Activated CD8-positive, alpha-beta memory T cell treated with anti-CD3 and anti-CD28 coated beads for 36 hours (primary cell): ENCODE measurements around the gene DHX35. TPM values are rescaled to one million over a fixed set of nuclear protein-coding genes. Genes with fewer than 3 reads are reported as not detected.

ENCODE experiments used
- CTCF ChIA-PET: fragments of 350-600 bp; sonication (Branson Sonifier 250); formaldehyde crosslinking; loops from one replicate; lab custom pipeline; 2021; ENCODE audit warnings: antibody characterized with exemption; lab: Charles Lee
- POLR2A ChIA-PET: fragments of 350-600 bp; sonication (Branson Sonifier 250); formaldehyde crosslinking; loops from one replicate; lab custom pipeline; 2021; ENCODE audit warnings: antibody characterized with exemption; lab: Charles Lee
- total RNA-seq, 2 experiments: library from RNA; stranded (reverse); gene quantifications; one replicate each; pipeline ENCODE4 v1.2.3, GENCODE V29; 2021

DHX35 gene
- total RNA-seq, 2 experiments from 2014 or later: 17.6 to 19.5 TPM

- CTCF ChIA-PET: interaction anchor here (1.1 kb wide), 1 partner anchor 18 kb away, joined by 3 read pairs; no protein-coding TSS in a partner anchor
- POLR2A ChIA-PET: no interaction called here
Observed at GRCh38 chr20:39067526-39068216, 105.5 kb downstream of the DHX35 start.

- POLR2A ChIA-PET: no interaction called here
- CTCF ChIA-PET: interaction anchor here (0.6 to 0.8 kb wide), 2 partner anchors 11 to 696 kb away, joined by 3 read pairs; no protein-coding TSS in a partner anchor
Observed at GRCh38 chr20:39069976-39070375, 107.8 kb downstream of the DHX35 start.

GRCh38 chr20:39070484-39071231 lies 108.5 kb downstream of the DHX35 start:
- POLR2A ChIA-PET: no interaction called here

GRCh38 chr20:39072132-39072531 lies 110.0 kb downstream of the DHX35 start:
- ChIA-PET CTCF (interaction anchor here (1.0 kb wide), 1 partner anchor 23 kb away, joined by 3 read pairs; no protein-coding TSS in a partner anchor), POLR2A (no interaction called here)

More at GRCh38 chr20:39070484-39071231, 108.5 kb downstream of the DHX35 start:
- CTCF ChIA-PET: interaction anchor here (0.6 to 0.8 kb wide), 2 partner anchors 10 to 696 kb away, joined by 3 read pairs; no protein-coding TSS in a partner anchor

DNA sequence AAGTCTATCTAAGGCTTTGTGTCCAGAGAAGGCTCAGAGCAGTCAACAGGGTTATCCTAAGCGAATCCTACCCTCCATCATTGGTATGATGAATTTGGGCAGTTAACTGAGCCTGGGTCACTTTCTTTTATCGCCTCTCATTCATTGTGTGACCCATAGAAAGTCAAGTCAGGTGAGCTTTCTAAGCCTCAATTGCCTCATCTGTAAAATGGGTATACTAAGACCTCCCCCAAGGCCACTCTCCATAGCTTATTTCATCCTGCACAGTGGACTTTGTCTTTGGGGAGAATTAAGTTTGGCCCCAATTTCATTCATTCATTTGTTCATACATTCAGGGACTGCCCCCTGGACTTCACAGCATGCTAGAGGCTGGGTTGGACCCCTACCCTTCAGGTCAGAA lies 110.5 kb downstream of the DHX35 start:
- POLR2A ChIA-PET: no interaction called here
- CTCF ChIA-PET: interaction anchor here (1.0 kb wide), 1 partner anchor 24 kb away, joined by 3 read pairs; no protein-coding TSS in a partner anchor

GRCh38 chr20:39075731-39076130 lies 113.6 kb downstream of the DHX35 start:
- POLR2A ChIA-PET: no interaction called here
- CTCF ChIA-PET: interaction anchor here (3.1 kb wide), 1 partner anchor 26 kb away, joined by 19 read pairs; no protein-coding TSS in a partner anchor

DNA sequence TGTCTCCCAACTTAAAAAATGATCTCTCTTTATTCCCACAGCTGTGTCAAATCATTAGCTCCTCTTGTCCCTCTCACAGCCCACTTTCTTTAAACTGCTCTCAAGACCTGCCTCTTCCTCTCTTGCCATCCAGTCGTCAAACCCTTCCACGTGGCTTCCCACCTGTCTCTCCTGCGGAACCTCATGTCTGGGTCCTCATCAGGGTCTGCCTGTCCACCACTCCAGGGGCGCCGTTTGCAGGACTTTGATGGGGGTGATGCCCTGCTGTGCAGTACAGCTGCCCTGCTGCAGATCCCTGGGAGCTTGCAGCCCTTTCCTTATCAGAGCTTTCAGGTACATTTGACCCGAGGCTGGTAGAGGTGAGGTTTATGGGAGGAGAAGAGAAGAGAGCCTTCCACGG lies 114.8 kb downstream of the DHX35 start:
- POLR2A ChIA-PET: interaction anchor here (0.7 kb wide), 1 partner anchor 24 kb away, joined by 3 read pairs; no protein-coding TSS in a partner anchor
- CTCF ChIA-PET: interaction anchor here (3.1 kb wide), 1 partner anchor 27 kb away, joined by 19 read pairs; no protein-coding TSS in a partner anchor

DNA sequence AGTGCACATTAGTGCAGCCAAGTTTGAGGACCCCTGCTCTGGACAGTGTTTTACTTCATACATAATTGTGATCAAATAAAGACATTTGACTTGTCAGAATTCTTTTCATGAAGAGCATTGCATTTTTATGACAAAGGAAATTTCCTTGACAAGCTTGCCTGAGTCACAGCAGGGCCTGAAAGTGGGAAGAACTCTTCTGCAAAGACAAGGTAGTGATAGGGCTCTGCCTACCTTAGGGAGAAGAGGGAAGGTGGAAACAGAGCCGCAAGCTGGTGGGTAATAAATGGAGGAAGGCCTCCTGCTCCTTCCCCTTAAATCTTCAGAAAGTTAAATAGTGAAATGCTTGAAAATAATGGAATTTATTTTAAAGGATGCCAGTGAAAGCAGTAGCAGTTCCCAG lies 118.2 kb downstream of the DHX35 start:
- ChIA-PET POLR2A (interaction anchor here (0.9 kb wide), 1 partner anchor 30 kb away, joined by 4 read pairs; no protein-coding TSS in a partner anchor), CTCF (interaction anchor here (0.8 to 4.5 kb wide), 3 partner anchors 10 to 30 kb away, joined by 3 to 63 read pairs (median 4); no protein-coding TSS in a partner anchor)

DNA sequence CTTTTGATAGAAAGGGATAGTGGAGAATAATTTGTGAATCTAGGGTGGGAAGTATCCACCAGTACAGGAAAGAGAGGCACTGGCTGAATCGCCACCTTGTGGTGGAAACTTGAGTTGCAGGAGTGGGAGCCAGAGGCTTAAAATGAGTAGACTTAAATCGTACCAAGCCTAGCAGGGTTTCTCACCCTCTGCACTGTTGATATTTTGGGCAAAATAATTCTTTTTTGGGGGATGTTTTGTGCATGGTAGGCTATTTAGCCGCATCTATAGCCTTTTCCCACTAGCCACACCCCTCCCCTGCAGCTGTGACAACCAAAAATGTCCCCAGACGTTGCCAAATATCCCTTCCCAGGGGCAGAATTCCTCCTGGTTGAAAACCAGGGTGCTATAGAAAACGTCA lies 119.1 kb downstream of the DHX35 start:
- POLR2A ChIA-PET: interaction anchor here (0.7 to 0.9 kb wide), 2 partner anchors 15 to 31 kb away, joined by 3 to 4 read pairs; no protein-coding TSS in a partner anchor
- CTCF ChIA-PET: interaction anchor here (0.8 to 4.5 kb wide), 2 partner anchors 11 to 31 kb away, joined by 3 to 63 read pairs; no protein-coding TSS in a partner anchor

- ChIA-PET CTCF (interaction anchor here (4.5 kb wide), 1 partner anchor 33 kb away, joined by 63 read pairs; no protein-coding TSS in a partner anchor), POLR2A (no interaction called here)
Observed at GRCh38 chr20:39082622-39083398, 120.7 kb downstream of the DHX35 start.

DNA sequence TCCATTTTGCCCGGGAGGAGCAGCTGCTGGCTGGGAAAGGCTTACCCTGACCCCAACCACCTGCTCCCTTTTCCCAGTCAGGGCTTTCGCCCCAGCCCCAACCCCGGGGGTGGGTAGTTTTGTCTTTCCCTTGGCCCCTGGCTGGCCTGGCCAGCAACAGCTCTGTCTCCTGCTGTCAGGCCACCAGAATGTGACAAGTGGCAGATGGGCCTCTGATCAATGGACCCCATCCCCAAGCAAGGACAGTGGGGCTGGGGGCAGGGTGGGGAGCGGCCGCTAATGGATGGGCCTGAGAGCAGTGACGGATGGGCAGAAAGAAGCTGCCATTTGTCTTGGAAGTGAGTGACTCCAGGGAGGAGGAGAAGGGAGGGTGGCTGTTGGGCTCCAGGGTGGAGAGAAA lies 121.6 kb downstream of the DHX35 start:
- ChIA-PET POLR2A (no interaction called here), CTCF (interaction anchor here (1.3 kb wide), 2 partner anchors 33 to 34 kb away, joined by 3 read pairs; no protein-coding TSS in a partner anchor)

GRCh38 chr20:39089029-39089428 lies 126.9 kb downstream of the DHX35 start:
- ChIA-PET CTCF (interaction anchor here (1.6 kb wide), 1 partner anchor 39 kb away, joined by 4 read pairs; no protein-coding TSS in a partner anchor), POLR2A (no interaction called here)

Other genes starting within 250 kb of the DHX35 start
- not detected for gene SLC32A1, start 237.9 kb upstream of the DHX35 start, total RNA-seq
- gene ACTR5, start 213.9 kb upstream of the DHX35 start, total RNA-seq: 10 to 100 TPM; 10.2 to 11.2 TPM
- 100 to 1,000 TPM; 156 to 164 TPM for gene PPP1R16B, start 156.6 kb upstream of the DHX35 start, total RNA-seq
- 10 to 100 TPM; 11.2 to 11.6 TPM for gene FAM83D, start 35.9 kb upstream of the DHX35 start, total RNA-seq